Measurements from ENCODE around the gene GLI3.

Gene GLI3

GRCh38 chr7:42236976-42237810 lies at the start of gene GLI3:
Gene GLI3, minus strand, starts transcription at chr7:42237209. Its CDS starts 13,956 bp downstream, at chr7:42223253.
- peak in 2 of 3 donors; percentile 8 to 14 for DNase-seq (ENCODE audit: low read depth in 2 of 3, low spot score in 1 of 3)

- no peak for DNase-seq (ENCODE audit: low read depth in 2 of 3, low spot score in 1 of 3)
Observed at GRCh38 chr7:42285383-42285824, 48.4 kb upstream of the GLI3 start.

GRCh38 chr7:42283553-42283952 lies 46.5 kb upstream of the GLI3 start:
- no peak for DNase-seq (ENCODE audit: low read depth in 2 of 3, low spot score in 1 of 3)

GRCh38 chr7:42278344-42278743 lies 41.3 kb upstream of the GLI3 start:
- no peak for DNase-seq (ENCODE audit: low read depth in 2 of 3, low spot score in 1 of 3)

- DNase-seq (ENCODE audit: low read depth in 2 of 3, low spot score in 1 of 3): no peak
Observed at GRCh38 chr7:42274053-42274452, 37.0 kb upstream of the GLI3 start.

GRCh38 chr7:42272793-42273665 lies 36.0 kb upstream of the GLI3 start:
- no peak for DNase-seq (ENCODE audit: low read depth in 2 of 3, low spot score in 1 of 3)

GRCh38 chr7:42269161-42269560 lies 32.2 kb upstream of the GLI3 start:
- no peak for DNase-seq (ENCODE audit: low read depth in 2 of 3, low spot score in 1 of 3)

- no peak for DNase-seq (ENCODE audit: low read depth in 2 of 3, low spot score in 1 of 3)
Observed at GRCh38 chr7:42264702-42265101, 27.7 kb upstream of the GLI3 start.

GRCh38 chr7:42263971-42264370 lies 27.0 kb upstream of the GLI3 start:
- no peak for DNase-seq (ENCODE audit: low read depth in 2 of 3, low spot score in 1 of 3)

GRCh38 chr7:42262964-42263363 lies 26.0 kb upstream of the GLI3 start:
- DNase-seq (ENCODE audit: low read depth in 2 of 3, low spot score in 1 of 3): no peak

GRCh38 chr7:42254217-42254616 lies 17.2 kb upstream of the GLI3 start:
- DNase-seq (ENCODE audit: low read depth in 2 of 3, low spot score in 1 of 3): no peak

GRCh38 chr7:42253316-42253715 lies 16.3 kb upstream of the GLI3 start:
- DNase-seq (ENCODE audit: low read depth in 2 of 3, low spot score in 1 of 3): no peak

- DNase-seq (ENCODE audit: low read depth in 2 of 3, low spot score in 1 of 3): no peak
Observed at GRCh38 chr7:42250411-42250810, 13.4 kb upstream of the GLI3 start.

- no peak for DNase-seq (ENCODE audit: low read depth in 2 of 3, low spot score in 1 of 3)
Observed at GRCh38 chr7:42248579-42248978, 11.6 kb upstream of the GLI3 start.

- DNase-seq (ENCODE audit: low read depth in 2 of 3, low spot score in 1 of 3): no peak
Observed at GRCh38 chr7:42247301-42247700, 10.3 kb upstream of the GLI3 start.

GRCh38 chr7:42244828-42245227 lies 7.8 kb upstream of the GLI3 start:
- DNase-seq (ENCODE audit: low read depth in 2 of 3, low spot score in 1 of 3): no peak

GRCh38 chr7:42242381-42242780 lies 5.4 kb upstream of the GLI3 start:
- DNase-seq (ENCODE audit: low read depth in 2 of 3, low spot score in 1 of 3): no peak

GRCh38 chr7:42241424-42241823 lies 4.4 kb upstream of the GLI3 start:
- no peak for DNase-seq (ENCODE audit: low read depth in 2 of 3, low spot score in 1 of 3)

- no peak for DNase-seq (ENCODE audit: low read depth in 2 of 3, low spot score in 1 of 3)
Observed at GRCh38 chr7:42240416-42240815, 3.4 kb upstream of the GLI3 start.

- DNase-seq (ENCODE audit: low read depth in 2 of 3, low spot score in 1 of 3): no peak
Observed at GRCh38 chr7:42238709-42239366, 1.8 kb upstream of the GLI3 start.

- no peak for DNase-seq (ENCODE audit: low read depth in 2 of 3, low spot score in 1 of 3)
Observed at GRCh38 chr7:42237811-42238541, 967 bp upstream of the GLI3 start.
